ENCODE measurements around the gene CCL28.

Gene CCL28

GRCh38 chr5:43354774-43355173, 57.4 kb downstream of the CCL28 start:
- no peak for DNase-seq

GRCh38 chr5:43353668-43354067, 58.5 kb downstream of the CCL28 start:
- DNase-seq, result no peak

GRCh38 chr5:43352915-43353314, 59.3 kb downstream of the CCL28 start:
- no peak for DNase-seq

GRCh38 chr5:43352131-43352530, 60.1 kb downstream of the CCL28 start:
- DNase-seq, result no peak

GRCh38 chr5:43348861-43349363, 63.3 kb downstream of the CCL28 start:
- no peak for DNase-seq

GRCh38 chr5:43348207-43348606, 64.0 kb downstream of the CCL28 start:
- DNase-seq, result no peak

- no peak for DNase-seq
These were observed 73.3 kb downstream of the CCL28 start for GRCh38 chr5:43338862-43339261.

GRCh38 chr5:43336159-43336558, 76.0 kb downstream of the CCL28 start:
- no peak for DNase-seq

- DNase-seq, result no peak
These were observed 76.5 kb downstream of the CCL28 start for GRCh38 chr5:43335681-43336080.

- DNase-seq, result no peak
These were observed 79.8 kb downstream of the CCL28 start for GRCh38 chr5:43332401-43332800.
